NOMO-1 treated with DMSO at 0.1 percent for 48 hours (cell line): ENCODE measurements around the gene MICOS13.
"Not testable (repeated sequence)": the region's sequence is repeated elsewhere in the genome, so short reads cannot be mapped to it uniquely, and the experiment has no call there.

Experiments used
- DNase-seq: peaks from one replicate; lab custom pipeline; 2025; ENCODE audit not compliant: unreplicated experiment; lab: John Stamatoyannopoulos, UW

The MICOS13 gene, protein sequence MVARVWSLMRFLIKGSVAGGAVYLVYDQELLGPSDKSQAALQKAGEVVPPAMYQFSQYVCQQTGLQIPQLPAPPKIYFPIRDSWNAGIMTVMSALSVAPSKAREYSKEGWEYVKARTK

DNA sequence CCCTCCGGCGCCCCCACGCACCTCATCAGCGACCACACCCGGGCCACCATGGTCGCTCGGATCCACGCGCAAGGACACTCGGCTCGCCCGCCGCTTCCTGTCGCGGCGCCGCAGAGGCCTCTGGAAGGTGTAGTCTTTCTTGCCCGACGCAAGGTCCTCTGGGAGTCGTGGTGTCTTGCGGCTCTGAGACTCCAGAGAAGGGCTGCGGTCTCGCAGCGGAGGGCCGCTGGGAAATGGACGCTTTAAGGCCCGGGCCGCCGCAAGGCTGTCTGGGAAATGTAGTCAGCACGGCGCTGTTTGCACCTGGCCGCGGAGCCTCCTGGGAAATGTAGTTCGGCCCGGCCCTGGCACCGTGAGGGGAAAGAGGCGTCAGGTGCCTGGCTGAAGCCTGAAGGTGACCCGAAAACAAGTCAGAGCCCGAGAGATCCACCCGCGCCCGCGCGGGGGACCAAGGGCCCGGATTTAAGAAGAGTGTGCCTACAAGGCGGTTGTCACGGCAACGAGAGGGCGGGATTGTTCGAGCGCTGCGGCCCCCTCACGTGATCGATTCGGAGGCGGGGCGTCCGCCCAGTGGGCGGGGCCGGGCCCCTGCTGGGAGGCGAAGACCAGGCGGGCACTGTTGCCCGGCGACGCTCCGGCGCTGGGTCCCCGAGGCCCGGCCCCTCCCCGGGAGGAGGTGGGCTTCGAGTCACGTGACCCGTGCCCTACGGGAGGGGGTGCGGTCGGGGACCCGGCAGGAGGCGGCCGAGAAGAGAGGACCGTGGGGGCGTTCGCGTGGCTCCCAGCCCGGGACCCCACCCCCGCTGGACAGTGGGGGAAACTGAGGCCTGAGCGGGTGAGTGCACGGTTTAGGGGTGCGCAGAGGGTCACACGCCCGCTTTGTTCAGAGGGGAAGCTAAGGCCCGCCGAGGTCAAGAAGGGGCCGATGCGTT, at the start of gene MICOS13, which contains the start of gene HSD11B1L:
Gene MICOS13 (minus strand): TSS at position 80 of the 932 bp plus-strand sequence. CDS start 30 bp downstream, at position 50.
Gene HSD11B1L (plus strand): TSS at position 591 of the 932 bp plus-strand sequence. CDS start 3,806 bp downstream, outside the sequence.
- peak; percentile 98 for DNase-seq

DNA sequence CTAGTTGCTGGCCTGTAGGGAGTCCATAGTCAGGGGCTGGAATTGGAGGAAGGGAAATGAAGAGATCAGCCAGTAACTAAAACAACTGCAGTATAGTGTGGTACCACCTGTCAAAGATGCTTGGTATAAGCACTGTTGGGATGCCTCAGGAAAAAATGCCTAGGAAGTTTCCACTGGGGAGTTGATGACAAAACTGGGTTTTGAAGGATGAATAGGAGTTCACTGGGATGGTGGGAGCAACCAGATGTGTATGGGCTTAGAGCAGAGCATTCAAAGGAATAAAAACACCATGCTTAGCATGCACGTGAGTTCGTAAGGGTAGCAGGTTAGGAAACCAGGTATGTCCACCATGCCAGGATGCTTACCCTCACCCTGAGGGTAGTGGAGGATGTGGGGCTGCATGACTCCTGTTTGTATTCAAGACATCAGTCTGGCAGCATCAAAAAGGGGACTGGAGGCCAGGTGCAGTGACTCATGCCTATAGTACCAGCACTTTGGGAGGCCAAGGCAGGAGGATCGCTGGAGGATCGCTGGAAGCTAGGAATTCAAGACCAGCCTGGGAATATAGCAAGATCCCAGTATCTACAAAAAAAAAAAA, 47.2 kb upstream of the MICOS13 start:
- DNase-seq = no peak

DNA sequence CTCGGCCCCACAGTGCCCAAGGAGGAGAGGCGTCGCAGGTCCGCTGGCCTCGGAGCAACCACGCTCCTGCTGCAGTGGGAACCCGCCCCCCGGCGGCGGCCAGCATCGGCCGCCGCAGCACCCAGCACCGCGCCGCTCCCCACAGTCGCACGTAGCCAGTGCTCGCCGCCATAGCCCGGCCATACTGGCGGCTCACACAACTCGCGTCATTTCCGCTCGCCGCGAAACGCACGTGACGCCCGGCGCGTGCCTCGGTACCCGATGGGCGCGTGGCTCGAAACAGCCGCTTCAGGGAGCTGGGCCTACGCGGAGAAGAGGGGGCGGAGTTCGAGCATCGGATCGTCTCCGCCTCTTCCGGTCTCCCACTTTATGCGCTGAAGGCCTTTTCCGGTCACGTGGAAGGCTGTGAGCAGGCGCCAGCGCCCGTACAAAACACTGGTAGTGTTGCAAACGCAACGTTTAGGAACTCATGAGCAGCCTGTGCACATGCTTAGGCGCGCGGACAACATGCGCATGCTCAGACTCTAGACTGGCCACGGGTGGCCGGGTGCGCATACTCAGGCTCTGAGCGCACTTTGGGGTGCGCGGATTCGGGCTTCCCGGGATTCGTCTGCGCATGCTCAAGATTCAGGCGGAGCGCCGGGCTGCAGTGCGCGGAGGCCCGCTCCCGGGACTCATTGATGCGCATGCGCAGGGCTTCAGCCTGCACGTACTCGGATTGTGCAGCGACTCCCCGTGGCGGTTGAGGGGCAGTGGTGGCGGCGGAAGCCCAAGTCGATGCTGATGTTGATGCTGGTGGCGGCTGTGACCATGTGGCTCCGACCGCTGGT, 39.9 kb upstream of the MICOS13 start, which contains the start of the genes CATSPERD and LONP1:
Gene CATSPERD (plus strand): TSS at position 677 of the 830 bp plus-strand sequence. CDS start 101 bp downstream, at position 778.
Gene LONP1 (minus strand): TSS at position 186 of the 830 bp plus-strand sequence. CDS start 14 bp downstream, at position 172.
- peak; percentile 99 for DNase-seq

DNA sequence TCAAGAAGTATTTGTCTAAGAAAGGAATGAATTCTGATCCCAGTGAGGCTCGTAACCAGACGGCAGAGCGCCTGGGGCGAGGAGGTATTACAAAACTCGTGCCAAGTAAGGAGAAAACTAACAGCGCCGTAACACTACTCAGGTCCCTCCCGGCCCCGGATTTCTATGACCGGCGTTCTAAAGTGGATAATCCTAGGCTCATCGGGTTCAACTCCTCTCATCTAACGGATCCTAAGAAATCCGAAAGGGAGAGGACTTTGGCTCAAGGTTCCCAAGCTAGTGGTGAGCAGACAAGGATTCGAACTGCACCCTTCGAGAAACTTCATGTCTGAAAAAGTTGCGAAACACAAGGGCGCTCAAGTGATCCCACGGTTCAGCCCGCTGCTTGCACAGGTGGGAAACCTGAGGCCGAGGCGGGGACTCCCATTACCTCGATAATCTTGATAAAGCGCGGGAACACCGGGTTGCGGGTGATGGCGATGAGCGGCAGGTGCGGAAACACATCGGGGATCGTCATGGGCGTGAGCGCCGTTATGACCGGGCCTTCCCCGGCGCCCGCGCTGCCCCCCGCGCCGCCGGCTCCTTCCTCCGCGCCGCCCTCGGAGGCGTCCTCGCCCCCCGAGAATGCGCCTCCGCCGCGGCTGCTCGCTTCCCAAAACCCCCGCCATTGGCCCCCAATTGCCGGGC, 39.1 kb upstream of the MICOS13 start:
- no peak for DNase-seq

DNA sequence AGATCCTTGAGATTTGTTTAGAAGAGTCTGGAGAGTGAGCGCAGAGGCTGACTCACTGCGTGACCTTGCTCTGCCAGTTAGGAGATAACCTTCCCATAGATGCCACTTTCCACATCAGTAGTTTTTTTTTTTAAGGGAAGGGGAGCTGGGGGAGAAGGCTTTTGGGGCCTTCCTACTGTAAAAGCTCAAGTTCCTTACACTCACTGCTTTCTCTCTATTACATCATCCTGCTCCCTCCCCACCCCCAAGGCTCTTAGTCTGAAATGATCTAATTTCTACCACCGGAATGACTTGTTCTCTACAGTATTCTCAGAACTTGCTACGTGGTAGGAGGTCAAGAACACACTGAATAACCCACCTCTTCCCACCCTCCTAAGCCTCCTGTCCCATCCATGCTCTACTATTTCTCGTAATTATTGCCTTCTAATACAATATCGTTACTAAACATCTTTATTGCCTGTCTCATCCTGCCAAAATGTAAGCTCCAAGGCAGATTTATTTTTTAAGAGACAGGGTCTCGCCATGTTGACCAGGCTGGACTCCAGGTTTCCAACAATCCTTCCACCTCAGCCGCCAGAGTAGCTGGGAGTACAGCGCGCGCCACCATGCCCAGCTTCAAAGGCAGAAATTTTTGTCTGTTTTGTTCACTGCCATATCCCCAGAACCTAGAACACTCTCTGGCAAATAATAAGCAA, 38.4 kb upstream of the MICOS13 start:
- DNase-seq = peak; percentile 62

DNA sequence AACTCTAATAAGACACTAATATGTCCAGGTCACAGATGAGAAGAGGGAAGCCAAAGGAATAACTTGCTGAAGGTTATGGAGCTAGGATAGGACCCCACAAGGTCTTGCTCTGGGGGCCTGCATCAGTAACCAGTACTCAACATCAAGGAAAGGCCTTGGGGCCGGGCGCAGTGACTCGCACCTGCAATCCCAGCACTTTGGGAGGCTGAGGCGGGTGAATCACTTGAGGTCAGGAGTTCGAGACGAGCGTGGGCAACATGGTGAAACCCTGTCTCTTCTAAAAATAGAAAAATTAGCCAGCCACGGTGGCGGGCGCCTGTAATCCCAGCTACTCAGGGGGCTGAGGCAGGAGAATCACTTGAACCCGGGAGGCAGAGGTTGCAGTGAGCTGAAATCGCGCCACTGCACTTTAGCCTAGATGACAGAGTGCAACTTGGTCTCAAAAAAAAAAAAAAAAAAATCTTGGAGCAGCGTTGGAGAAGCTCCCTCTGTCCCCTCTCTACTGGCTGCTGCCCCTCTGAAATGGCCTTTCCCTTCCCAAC, 37.8 kb upstream of the MICOS13 start:
- DNase-seq = no peak

DNA sequence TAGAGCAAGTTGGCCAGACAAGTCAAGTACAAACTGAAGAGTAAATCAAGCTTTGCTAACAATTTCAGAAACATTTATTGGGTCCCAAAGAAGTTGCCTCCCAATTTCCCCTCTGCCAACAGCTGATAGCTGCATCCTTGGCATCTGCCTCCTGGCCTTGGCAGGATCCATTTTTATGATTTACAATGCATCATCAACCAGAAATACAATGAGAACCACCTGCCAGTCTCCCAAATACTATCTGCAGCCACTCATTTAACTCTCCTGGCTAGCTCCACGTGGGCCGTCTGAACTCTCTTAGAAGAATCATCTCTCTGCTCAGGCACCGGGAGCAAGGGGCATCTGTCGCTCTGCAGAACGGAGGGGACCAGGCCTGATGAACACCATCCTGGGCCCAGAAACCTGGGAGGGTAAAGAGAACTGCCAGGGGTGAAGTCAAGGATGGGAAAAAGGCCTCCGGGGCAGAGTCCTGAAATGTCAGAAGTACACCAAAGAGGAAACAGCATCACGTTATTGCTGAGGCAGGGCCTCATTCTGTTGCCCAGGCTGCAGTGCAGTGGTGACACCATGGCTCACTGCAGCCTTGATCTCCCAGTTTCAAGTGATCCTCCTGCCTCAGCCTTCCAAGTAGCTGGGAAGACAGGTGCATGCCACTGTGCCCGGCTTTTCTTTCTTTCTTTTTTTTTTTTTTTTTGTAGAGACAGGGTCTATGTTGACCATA, 37.1 kb upstream of the MICOS13 start:
- no peak for DNase-seq

DNA sequence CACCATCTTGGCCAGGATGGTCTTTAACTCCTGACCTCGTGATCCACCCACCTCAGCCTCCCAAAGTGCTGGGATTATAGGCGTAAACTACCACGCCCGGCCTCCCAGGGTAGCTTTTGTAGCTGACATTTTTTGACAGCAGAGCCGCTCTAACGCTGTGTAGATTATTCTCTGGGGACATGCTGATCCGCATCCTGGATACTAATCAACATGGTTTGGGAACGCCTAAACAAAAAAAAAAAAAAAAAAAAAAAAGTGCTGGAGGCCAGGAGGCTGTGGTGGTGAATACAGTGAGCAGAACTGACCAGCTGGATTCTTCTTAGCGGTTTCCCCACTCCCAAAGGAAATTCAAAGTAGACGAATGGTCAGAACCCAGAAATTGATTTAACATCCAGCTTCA, 34.5 kb upstream of the MICOS13 start:
- DNase-seq = no peak

DNA sequence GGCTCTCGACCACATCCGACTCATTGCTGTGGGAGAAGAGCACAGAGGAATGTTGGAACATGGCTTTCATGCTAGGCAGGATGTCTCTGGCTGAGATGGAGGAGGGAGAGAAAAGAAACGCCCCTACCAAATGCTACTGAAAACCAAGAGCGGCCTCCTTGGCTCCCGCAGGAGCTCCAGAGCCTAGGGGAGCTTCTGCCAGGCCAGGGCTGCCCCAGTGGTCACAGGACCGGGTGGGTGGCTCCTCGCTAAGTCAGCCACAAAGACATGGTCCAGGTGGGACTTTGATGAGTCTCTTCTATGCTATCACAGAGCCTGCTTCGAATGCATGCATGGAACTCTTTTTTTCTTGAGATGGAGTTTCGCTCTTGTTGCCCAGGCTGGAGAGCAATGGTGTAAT, 32.9 kb upstream of the MICOS13 start:
- no peak for DNase-seq

DNA sequence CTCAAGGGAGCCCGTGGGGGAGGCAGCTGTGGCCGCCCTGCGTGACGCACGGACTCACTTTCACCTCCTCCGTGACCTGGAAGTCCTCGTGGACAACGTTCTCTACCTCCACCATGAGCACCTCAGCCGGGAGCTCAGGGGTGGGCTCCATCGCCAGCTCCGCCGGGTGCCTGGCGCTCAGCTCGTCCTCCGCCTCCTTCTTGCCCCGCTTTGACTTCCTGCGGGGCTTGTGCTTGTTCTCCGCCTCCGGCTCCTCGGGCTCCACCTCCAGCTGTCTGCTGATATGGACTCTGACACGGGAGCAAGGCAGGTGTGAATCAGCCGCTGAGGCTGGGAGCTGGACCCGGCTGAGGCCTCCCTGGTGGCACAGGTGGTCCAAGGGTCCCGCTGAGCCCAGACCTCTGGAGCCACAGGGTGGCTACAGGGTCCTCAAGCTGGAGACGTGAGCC, 31.4 kb upstream of the MICOS13 start:
- DNase-seq = no peak

DNA sequence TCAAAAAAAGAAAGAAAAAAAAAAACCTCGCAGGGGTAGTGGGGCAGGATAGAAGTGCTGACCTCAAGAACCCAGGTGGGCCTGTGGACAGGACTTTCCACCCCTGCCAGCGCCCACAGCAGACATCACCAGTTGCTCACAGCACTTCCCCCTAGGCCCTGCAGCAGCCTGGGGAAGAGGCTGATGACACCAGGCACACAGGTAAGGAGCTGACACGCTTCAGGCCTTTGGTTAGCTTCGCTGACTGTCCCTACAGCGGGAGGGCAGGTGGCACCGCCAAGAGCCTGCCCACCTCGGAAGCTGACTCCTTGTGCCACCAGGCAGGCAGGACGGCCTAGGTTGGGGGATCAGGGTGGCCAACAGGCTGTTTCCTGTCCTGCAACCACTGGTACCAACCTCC, 30.7 kb upstream of the MICOS13 start:
- DNase-seq = no peak

DNA sequence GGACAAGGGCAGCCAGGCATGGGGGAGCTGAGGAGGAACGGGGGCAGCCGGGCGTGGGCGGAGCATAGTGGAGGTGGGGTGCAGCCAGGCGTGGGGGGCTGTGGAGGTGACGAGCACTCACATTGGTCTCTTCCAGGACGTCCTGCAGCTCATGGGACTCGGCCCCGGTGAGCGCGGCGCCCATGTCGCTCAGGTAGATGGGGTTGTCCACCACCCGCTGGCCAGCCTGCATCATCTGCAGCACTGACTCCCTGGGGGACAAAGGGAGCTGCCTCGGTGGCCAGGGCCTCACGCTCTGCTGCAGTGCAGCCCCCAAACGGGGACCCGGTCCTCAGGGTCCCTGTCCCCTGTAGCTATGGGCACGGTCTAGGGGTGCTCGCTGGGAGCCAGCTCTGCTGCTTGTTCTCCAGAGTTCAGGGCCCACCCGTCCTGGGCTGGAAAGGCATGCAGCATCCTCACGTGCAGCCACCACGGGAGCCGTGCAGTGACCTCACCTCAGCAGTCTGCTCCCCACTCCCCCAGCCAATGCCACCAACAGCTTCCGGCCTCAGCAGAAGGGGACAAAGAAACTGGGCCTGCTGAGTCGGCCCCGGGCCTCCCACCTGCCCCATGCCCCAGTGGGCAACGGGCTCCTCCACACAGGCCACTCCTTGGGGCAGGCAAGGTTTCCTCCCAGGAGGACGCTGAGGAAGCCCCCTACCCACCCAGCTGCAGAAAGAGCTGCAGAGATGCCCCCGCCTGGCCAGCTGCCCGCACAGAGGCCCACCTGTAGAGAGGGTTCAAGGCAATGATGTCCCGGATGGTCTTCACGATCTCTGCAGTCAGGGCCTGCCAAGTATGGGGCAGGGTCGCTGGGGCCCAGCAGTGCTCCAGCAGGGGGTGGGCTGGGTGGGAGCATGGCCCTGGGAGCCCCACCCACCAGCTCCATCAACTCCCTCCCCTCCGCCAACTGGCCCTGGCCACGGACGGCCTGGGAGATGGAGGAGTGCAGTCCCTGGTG, 27.6 kb upstream of the MICOS13 start:
- no peak for DNase-seq

DNA sequence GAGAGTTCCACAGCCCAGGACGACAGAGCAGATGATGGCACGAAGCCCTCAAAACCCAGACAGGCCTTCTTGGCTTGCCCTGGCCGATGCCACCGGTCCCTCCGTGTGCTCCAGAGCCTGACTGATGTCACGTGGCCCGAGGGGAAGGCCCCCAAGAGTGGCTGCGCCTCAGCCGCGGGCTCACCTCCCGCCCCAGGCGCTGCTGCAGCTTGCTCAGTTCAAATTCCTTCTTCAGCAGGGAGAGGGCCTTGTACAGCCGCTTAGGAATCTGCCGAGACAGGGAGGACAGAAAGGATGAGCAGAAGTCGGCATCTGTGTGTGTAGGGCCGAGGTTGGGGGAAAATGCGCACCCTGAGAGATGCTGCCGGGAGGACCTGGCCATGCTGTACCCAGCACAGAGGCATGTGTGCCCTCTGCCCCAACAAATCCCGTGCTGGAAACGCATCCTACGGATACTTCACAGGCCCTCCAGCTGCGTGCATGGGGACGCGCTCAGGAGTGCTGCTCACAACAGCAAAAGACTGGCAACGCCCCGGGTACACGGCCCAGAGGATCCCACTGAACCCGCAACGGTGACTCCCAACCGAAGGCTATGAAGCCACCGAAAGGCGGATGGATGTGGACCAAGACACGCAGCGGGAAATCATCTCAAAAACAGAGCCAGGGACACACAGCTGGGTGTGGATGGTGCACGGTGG, 26.7 kb upstream of the MICOS13 start:
- no peak for DNase-seq

DNA sequence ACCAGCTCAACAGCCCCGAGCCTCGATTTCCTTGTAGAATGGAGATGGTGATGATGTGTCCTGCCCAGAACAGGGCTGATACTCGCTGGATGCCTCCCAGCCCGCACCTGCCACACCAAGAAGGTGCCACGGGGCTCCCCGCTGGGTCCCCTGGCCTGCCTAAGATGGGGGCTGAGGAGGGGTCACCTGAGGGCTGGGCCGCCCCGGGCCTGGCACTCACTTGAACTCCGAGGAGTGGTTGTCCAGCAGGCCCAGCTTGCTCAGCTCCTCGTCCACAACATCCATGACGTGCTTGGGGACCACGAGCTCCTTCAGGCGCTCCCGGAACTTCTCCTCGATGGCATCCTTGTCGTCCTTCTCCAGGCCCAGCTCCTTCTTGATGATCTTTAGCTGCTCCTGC, 25.2 kb upstream of the MICOS13 start:
- no peak for DNase-seq

DNA sequence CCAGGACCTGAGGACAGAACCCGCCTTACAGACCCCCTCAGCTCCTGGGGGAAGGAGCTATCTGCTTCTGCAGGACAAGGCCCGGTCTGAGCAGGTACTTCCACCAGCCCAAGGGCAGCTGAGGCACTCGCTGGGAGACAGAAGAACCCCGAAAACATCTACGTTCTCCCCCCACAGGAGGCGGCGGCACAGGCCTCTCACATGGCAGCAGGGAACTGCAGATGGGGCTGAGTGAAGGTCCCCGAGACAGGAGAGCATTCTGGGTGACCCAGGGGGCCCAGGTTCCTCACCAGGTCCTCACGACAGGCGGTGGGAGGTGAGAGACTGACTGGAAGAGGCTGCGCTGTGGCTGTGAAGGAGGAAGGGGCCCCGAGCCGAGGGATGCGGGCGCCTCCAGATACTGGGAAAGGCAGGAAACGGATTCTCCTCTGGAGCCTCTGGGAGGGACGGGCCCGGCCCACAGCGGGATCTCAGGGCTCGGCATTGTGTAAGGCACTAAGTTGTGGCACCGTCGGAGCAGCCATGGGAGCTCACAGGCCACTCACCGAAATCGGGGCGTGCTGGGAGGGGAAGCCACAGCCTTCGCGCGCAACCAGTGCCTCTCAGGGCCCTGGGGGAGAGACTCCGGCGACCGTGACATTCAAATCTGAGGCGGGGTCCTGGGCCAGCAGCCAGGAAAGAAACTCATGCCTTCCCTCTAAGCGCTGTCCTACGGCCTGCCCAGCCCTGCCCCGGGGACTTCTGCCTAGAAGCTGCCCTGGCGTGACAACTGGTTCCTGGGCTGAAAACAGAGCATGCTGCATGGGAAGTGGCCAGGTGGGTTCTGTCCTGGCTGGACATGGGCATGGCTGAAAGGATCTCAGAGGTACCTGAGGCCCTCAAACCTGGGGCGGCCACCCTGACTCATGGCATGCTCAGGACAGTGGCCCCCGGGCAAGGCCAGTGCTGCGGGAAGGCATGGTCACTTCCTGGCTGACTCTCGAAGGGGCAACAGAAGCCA, 23.8 kb upstream of the MICOS13 start:
- no peak for DNase-seq

DNA sequence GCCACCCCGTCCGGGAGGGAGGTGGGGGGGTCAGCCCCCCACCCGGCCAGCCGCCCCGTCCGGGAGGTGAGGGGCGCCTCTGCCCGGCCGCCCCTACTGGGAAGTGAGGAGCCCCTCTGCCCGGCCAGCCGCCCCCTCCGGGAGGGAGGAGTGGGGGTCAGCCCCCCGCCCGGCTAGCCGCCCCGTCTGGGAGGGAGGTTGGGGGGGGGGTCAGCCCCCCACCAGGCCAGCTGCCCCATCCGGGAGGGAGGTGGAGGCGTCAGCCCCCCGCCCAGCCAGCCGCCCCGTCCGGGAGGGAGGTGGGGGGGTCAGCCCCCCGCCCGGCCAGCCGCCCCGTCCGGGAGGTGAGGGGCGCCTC, 21.7 kb upstream of the MICOS13 start:
- not testable (repeated sequence) for DNase-seq
